Kidney glomerular epithelial cell (primary cell): Measurements from ENCODE around the gene CPM.

Source experiments
- DNase-seq: peaks from one replicate; lab custom pipeline; 2025; lab: John Stamatoyannopoulos, UW

Gene CPM

DNA sequence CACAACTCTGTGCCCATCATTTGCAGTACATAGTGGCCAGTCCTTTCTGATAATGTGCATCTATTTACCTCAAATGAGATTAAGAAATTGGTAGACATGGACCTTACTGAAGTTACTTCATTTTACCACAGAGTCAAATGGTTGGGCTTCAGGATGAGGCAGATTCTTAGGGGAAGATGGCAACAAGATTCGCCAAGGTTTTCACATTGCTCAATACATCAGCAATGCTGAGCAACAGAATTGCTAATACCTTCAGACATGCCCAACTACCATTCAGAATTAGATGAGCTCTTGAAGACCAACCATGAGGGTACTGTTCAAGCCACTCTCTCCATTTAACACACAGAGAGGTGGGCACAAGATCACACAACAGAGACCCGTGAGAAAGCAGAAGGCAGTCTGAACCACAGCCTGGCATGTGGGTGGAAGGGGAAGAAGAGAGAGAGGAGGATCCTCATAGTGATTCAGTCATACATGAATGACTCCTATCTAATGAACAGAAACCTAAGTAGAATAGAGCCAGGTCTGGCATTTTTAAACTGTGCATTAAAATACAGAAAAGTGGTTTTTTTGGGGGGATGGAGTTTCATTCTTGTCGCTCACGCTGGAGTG, 28.5 kb downstream of the CPM start:
- DNase-seq: peak; percentile 13

DNA sequence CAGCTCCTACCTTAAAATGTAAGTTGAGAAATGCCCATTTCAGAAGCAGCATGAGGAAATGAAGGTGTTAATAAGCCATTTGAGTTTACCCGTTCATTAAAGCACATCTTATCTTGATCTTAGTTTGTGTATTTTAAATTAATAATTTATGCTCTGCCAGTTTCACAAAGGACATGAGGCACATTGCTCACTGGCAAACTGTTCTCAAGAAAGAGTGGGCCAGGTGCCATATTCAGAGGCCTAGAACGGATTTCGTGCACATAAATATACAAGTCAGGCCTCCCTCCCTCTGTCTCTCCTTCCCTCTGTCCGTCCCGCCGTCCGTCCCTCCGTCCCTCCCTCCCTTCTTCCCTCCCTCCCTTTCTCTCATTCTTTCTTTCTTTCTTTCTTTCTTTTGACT, 29.5 kb downstream of the CPM start:
- DNase-seq: no peak

DNA sequence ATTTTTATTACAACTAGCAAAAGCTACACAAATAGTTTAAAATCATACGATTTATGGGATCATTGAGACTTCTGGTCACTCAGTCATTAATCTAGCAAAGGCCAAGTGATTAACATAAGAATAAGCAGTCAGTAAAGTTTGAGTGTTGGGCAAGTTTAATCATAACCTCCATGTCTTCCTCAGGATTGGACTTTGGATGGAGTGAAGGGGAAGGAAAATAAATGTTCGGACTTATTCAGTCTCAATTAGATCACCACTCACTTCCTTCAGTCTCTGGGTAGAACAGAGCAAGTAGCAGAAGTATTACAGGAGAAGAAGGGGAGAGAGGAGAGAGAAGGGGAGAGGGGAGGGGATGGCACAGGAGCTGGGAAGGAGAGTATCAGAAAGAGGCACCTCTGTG, 31.4 kb downstream of the CPM start:
- DNase-seq: no peak

DNA sequence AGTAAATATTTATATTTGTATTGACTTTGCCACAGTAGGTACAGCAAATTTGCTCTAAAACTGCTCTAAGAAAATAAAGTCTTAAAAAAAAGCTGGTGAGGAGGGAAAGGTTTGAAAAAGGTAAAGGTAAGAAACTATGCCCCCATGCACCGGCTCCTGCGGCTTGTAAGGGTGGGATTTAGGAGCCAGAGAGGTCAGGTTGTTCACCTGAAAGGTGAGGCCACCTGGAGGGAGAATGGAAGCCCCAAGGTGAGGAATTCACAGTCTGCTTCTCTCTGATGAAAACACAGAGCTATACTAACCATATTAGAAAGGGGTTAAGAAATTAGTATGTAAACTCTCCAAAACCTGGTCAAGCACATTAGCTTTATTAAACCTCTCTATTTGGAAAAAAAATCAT, 31.8 kb downstream of the CPM start:
- DNase-seq: no peak

DNA sequence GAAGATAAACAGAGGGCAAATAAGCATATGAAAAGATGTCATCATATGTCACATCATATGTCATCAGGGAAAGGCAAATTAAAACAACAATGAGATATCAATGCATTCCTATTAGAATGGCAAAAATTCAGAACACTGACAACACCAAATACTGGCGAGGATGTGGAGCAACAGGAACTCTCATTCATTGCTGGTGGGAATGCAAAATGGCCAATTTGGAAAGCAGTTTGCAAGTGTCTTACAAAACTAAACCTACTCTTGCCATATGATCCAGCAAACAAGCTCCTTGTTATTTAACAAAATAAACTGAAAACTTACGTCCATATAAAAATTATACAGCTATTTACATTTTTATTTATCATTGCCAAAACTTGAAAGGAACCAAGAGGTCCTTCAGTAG, 32.7 kb downstream of the CPM start:
- no peak for DNase-seq

DNA sequence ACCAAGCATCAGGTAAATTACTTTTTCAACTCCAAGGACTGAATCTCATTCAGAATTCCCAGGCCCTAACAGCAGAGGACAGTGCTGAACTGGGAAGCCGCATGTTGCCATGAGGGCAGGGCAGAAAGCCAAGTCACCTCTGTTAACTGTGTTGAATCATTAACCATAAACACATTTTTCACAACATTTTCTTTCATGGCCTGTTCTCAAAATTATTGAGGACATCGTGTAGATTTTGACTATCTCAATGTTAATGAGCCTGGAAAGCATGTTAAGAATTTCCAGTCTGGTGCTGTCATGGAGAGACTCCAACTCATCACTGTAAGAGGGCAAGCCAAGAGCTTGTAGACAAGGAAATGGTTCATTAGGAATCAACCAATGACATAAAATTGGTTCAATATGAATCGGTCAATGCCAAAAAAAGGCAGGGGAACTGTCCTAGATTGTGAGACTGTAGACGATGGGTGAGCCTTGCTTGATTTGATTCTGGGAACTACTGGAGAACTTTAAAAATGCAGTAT, 33.7 kb downstream of the CPM start:
- peak; percentile 94 for DNase-seq

DNA sequence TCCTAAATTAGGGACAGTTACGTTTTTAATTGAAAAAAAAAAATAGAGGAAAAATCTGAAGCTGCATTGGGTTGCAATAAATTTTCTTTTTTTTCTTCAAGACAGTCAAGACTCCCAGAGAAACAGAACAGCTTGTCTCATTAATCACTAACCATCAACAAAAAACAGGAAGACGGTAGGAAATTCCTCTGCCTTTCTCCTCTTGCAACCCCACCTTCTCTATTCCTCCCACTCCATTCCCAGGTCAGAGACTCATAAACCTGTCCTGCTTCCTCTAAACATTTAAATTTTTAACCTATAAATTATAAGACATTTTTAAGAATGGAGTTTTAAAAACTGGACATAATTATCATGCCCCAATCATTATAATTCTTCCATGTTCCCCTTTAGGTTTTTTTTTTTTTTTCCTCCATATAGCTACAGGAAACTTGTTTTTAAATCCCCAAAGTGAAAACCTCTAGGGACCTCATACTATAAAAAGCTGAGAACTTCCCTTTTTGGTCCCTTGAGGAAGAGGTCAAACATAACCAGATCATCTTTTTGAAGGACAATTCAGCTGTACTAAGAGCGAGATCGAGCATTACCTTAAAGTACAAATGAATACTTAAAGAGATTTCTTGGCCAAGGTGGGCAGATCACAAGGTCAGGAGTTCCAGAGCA, 36.0 kb downstream of the CPM start:
- peak; percentile 75 for DNase-seq

DNA sequence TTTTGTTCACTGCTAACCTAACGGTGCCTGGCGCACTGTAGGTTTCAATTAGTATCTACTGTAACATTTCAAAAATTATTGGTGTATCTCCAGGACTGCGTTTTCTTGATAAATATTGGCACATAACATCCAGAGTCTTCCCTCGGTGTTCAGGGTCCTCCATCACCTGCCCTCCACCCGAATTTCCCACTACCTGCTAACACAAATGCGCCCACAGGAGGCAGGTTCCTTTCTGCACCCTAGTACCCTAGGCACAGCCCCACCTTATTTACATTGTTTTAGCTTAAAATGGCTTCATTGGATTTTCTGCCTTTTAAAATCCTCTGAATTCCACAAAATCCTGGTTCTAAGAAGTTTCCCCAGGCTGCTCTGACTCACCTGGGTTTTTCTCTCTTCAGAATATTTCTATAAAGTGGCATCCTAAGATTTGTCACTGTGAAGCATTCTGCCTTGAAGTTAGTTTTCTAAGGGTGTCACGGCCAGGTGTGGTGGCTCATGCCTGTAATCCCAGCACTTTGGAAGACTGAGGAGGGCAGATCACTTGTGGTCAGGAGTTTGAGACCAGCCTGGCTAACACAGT, 38.6 kb downstream of the CPM start:
- DNase-seq: no peak

DNA sequence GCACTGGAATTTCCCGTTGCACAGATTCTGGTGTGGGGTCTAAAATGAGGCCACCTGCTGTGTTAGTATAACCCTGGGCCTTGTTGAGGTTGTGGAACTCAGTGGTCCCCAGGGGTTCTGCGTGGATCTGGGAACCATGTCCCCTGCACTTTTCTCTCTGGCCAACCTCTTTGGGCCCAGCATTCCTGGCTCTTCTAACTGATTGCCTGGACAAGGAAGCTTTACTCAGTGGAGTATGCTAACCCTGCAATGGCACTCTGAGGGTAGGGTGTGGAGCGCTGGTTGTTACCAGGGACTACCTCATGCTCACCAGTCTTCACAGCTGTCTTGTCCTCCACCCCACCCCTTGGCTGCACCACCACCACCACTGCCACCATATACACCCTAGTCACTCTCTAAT, 39.2 kb downstream of the CPM start:
- DNase-seq: no peak

DNA sequence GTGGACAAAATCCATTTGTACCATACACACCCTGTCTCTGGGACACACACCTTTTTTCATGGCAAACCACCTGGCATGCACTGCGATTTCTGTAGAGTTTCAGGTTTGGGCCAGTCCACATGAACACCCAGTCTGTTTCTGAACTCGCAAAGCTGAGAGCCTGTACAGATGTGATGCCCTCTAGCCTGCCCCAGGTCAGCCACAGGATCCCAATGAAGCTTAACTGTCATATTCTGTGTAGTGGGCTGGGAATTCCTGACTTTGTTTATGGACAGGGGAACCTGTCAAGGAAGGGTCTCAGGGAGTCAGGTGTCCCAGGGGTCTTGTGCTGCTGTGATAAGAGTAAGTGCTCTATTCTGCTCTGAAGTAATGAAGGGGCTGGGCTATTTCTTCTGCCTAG, 39.8 kb downstream of the CPM start:
- no peak for DNase-seq

DNA sequence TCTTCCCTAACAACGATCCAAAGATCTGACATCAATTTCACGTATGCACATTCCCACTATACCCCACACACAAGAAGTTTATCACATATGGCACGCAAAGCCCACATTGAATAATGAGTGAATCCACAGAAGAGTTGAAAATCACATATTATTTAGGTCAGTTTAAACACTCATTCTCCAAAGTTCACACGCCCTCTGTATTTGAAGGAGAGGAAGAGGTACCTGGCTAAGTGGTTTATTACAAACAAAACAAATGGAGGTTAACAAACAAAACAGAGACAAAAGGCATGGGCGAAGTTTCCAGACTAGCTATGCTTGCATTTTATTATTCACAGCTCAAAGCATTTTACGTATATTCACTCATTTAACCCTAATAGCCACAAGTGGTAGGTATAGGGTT, 41.8 kb downstream of the CPM start:
- DNase-seq: no peak

DNA sequence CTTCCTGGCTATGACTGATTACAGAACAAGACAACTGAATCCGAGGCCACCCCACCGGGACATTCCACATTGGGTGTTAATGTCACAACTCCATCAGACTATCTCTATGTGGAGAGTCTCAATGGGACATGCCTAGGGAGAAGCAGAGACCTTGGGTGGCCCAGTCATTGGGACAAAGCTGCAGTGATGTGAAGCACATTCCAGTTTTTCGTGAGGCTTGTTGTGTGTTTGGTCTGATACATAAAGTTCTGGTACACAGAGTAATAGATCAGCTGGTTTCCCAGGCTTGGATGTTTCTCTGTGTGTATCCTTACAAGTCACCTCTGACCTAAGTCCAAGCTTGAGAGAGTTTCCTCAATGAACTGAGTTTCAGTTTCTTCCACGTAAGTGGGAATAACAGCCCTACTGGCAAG, 42.3 kb downstream of the CPM start:
- DNase-seq: no peak

DNA sequence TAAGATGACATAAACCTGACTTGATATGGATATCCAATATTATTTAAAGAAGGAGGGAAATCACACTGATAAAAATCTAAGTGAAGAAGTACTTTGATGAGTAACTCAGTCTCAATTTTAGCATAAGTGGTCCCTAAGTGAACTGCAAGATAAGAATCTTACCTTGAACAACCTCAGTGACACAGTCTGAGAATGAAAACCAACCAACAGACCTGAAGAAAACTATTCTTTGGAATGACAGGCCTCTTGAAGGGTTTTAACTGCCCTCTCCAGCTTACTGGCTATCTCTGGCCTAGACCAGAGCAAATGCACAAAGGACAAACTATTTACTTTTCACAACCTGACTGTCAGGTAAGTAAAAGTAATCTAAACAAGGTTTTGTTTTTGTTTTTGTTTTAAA, 44.7 kb downstream of the CPM start:
- DNase-seq: no peak

DNA sequence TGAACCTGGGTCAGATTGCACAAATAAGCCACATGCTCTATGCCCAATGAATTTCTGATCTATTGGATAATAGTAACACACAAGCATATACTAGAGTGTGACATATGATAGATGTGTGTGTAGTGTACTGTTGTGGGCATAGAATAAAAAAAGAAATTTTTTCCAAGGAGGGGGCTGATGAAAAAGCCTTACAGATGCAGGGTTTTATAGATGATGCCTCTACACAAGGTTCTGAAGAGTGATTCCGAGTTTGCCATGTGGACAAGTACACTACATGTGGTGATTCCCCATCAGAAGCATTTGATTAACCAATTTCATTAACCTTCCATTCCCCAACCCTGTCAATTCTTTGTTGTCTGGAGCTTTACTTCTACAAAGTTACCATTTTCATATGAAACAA, 45.3 kb downstream of the CPM start:
- DNase-seq: no peak

DNA sequence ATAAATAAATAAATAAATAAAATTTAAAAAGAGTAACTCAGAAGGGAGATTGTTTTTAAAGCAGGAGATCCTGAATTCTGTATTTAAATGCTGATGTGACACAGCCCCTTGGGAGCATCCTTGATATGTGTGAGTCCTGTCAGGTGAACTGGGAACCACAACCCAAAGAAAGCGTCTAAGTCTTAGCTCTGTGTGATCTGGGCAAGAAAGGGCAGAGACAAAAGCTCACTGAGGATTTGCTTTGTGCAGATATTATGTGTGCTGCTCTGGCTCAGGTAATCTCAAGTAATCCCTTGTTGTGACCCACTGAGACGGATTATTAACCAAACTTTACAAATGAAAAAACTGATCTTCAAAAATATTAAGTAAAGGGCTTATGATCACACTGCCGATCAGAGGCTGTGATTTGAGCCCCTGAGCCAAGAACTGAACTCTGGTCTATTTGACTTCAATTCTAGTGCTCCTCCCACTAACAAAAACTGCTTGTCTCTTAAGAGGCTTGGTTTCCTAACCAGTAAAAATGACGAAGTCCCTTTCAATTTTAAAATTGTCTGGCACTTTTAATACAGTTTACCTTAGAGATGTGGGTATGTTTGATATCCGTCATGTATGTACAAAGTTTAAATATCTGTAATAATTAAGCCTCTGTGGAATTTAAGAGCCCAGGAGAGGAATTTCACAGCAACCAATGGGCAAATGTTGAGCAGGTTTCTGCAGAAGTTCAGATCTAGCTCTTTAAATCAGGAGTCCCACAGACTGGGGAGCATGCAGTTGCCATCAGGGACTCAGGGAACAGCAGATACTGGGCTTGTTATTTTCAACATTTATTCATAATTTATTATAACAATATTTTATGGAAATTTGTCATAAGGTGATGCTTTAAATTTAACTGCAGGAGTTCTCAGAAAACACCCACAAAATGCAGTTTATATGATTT, 46.1 kb downstream of the CPM start:
- DNase-seq: no peak

DNA sequence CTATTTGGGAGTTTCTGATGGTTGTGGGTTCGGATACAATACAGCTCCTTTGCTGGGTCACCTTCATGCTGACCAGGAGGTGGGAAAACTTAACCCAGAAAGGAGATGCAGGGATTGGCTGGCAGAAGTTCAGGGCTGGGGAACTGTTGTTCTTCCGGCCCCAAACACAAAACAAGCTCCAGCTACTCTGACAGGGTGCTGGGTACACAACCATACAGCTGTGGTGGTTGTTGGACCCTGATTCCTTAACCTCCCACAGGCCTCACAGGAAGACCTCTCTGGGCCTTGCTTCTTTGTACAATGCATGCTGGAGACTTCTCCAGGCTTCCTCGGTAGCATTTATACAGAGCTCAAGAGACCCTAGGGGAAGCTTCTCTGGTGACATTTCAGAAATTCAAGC, 47.6 kb downstream of the CPM start:
- no peak for DNase-seq

DNA sequence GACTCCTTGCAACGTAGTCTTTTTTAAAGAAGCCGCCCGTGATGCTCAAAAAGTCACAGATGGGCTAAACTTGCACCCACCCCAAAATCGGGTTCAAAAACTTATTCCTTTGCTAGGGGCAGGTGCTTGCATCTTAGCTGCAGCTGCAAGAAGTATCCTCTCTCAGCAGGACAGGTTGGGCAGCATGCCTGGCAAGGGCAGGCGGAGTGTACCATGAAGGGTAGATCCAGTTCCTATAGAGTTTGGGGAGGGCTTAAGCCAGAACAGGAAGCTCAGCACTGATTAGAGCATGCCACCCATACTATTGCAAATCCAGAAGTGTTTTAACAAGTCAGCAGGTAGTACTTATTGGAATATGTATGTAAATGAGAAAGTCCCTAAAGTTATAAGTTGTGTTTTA, 48.7 kb downstream of the CPM start:
- no peak for DNase-seq

DNA sequence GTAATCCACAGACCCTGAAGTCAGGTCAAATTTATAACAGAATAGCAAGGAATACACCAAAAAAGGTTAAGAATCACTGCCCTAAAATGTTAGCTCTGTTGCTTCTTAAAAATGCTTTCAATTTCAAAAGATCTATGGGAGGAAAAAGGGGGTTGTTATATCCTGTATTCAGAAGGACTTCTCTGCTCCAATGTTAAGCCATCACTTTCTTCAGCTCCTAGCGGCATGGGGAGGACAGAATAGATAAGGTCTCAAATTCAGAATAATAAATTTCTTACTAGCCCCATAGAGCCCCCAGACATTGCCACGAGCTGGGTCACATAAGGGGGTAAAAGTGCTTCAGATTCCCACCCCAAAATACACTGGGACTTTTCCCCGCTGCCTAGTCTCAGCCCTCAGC, 49.8 kb downstream of the CPM start:
- no peak for DNase-seq

DNA sequence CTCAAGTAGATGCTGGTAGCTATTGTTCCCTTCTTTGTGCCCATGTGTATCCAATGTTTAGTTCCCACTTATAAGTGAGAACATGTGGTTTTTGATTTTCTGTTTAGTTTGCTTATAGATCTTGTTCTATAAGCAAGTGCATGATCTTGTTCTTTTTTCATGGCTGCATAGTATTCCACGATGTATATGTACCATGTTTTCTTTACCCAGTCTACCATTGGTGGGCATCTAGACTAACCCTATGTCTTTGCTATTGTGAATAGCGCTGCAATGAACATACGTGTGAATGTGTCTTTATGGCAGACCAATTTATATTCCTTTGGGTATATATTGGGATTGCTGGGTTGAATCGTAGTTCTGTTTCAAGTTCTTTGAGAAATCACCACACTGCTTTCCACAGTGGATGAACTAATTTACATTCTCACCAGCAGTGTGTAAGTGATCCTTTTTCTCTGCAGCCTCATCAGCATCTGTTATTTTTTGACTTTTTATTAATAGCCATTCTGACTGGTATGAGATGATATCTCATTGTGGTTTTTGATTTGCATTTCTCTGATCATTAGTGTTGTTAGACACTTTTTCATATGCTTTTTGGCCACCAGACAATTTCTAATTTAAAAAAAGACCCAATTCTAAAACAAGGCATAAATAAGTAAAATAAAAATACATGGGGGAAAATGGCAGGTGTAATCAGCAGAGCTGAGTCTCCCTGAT, 50.6 kb downstream of the CPM start:
- DNase-seq: no peak

DNA sequence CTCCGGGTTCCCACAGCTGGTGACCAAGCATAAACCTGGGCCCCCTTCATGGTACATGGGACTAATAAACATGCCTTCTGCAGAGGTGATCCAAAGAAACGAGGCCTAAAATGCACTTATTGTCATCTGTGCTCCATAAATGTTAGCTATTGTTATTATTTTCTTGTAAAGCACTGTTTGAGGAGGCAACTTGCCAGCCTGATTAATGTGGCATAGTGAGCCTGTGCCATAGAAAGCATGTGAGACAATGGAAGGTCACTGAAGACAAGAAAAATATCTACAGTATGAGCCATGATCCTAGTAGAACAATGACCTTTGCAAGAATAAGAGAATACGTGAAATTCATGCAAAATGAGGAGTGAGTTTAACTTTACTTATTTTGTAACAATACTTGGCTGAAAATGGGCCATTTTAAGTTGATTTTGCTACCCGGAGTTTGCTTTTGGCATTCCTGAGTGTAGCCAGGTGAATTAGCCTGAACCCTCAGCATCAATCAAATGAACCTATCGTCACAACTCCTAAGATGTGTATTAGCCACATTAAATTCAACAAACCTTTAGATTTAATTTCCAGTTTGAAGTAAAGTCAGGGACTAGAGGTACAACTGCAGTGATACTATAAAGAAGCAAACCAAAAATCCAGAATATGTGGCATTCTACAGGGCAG, 52.2 kb downstream of the CPM start:
- peak; percentile 2 for DNase-seq

DNA sequence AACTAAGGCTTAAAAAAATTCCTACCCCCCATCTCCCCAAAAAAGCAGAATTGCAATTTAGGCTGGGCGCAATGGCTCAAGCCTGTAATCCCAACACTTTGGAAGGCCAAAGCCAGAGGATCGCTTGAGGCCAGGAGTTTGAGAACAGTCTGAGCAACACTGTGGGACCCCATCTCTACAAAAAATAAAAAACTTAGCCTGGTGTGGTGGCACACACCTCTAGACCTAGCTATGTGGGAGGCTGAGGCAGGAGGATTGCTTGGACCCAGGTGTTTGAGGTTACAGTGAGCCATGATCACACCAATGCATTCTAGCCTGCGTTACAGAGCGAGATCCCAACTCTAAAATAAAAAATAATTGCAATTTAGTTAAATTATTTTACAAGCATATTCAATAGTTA, 54.1 kb downstream of the CPM start:
- no peak for DNase-seq
